ENCODE results near the gene KHK.

The KHK gene

DNA sequence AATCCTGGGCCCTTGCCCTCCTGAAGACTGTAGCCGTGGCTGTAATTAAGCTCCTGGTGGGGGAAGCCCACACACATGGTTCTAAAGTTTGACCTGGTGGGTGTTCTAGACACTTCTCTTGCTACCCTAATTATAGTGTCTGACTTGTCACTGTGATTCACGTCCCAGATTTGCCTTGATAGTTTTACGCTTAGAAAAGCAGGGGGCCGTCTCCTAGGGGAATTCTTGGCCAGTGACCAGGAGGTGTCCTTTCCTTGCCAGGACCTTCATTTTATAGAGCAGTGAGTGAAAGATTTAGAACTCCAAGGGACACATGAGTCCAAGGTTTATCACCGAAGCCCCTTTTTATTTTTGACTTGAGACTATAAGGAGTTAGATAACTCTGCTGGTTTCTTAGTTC is 44.8 kb upstream of the KHK start:
- TF ChIP-seq, protein P1, sequence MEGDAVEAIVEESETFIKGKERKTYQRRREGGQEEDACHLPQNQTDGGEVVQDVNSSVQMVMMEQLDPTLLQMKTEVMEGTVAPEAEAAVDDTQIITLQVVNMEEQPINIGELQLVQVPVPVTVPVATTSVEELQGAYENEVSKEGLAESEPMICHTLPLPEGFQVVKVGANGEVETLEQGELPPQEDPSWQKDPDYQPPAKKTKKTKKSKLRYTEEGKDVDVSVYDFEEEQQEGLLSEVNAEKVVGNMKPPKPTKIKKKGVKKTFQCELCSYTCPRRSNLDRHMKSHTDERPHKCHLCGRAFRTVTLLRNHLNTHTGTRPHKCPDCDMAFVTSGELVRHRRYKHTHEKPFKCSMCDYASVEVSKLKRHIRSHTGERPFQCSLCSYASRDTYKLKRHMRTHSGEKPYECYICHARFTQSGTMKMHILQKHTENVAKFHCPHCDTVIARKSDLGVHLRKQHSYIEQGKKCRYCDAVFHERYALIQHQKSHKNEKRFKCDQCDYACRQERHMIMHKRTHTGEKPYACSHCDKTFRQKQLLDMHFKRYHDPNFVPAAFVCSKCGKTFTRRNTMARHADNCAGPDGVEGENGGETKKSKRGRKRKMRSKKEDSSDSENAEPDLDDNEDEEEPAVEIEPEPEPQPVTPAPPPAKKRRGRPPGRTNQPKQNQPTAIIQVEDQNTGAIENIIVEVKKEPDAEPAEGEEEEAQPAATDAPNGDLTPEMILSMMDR (IDR thresholded peaks at IDR 0.05; ENCODE audit: low read depth, low read length, missing control alignments) = no peak
- H3K4me3 ChIP-seq (replicated peaks; ENCODE audit: low read depth, low read length) = no peak overlapping the region
- no peak for DNase-seq (ENCODE audit: extremely low read depth, low read depth)

DNA sequence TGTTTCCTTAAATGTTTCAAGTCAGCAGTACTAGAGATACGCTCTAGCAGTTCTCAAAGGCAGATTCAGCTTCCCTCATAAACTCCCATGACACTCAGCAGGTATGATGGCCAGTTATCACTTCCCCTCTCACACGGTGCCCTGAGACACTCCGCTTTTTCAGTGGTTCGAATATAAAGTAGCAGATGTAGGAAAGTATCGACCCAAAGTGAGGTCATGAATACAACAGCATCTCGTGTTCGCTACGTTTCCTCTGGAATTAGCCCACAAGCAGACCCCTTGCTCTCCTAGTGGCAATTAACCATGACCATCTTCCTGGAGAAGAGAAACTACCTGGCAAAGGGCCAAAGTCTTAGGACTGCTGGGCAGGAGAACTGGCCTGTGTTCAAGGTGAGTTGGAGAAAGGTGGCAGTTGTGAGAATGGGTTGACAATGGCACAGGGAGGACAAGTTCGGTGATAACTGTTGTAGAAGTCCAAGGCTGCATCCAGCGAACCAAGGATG is 44.4 kb upstream of the KHK start:
- TF ChIP-seq, protein P1 (IDR thresholded peaks at IDR 0.05; ENCODE audit: low read depth, low read length, missing control alignments) = no peak
- no peak overlapping the region for H3K4me3 ChIP-seq (replicated peaks; ENCODE audit: low read depth, low read length)
- DNase-seq (ENCODE audit: extremely low read depth, low read depth) = no peak

DNA sequence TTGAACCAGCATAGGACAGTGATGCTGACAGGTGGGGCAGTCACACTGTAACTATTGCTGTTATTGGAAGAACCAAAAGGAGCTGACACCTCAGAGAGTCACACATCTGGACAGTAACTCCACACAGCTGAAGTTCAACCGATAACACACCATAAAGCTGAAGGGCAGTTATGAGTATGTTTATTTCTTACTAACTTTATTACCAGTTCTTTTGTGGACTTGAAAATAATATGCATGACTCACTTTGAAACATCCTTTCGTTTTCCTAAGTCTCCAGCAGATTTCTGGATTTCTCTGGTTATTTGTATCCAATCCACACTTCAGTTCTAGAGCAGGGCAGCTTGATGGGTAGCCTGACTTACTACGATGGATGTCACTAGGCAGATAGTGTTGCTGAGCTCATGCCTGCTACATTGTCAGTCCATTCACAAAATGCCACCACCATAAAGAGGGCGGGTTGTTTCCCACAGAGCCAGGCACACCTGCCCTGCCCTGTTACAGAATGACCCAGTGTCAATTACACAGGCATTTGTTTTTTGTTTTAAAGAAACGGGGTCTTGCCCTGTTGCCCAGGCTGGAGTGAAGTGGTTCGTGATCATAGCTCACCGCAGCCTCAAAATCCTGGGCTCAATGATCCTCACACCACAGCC is 43.5 kb upstream of the KHK start:
- DNase-seq (ENCODE audit: extremely low read depth, low read depth) = no peak
- no peak overlapping the region for H3K4me3 ChIP-seq (replicated peaks; ENCODE audit: low read depth, low read length)

DNA sequence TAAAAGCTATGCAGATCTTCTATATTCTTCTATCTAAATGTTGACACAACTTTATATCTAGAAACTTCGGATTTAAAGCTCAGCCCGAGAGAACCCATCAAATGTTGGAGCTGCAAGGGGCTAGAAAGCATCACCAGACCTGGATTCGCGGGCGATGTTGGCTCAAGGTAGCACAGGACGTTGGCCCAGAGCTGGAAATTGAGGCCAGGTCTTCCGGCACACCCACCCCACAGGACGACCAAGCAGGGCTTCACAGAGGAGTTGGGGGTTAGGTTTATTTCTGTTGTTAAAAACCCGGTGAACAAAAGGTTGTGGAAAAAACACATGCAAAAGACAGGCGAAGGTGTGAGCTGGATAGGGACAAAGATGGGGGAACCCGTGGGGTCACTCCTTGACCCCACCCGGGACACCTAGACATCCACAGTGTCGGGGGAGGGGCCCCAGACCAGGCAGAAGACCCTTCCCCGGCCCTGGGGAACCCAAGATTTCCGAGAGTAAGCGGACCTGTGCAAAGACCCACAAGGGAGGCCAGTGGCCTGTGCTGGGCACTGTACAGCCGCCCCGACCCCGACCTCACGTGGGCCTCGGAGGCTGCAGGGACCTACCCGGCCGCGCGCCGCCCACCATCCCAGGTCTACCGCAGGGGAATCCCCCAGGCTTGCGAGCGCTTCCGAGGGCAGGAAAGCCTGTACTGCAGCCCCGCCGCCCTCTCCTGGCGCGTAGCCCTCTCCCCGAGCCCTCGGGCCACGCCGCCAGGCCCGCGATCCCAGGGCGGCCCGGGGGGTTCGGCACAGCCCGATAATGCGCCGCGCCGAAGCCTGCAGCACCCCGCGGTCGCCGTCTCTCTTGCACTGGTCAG is 36.9 kb upstream of the KHK start:
- H3K4me3 ChIP-seq (replicated peaks; ENCODE audit: low read depth, low read length) = peak overlapping the region; percentile 63
- TF ChIP-seq, protein P1 (IDR thresholded peaks at IDR 0.05; ENCODE audit: low read depth, low read length, missing control alignments) = no peak
- DNase-seq (ENCODE audit: extremely low read depth, low read depth) = no peak

More for the DNA sequence above, 43.5 kb upstream of the KHK start:
- TF ChIP-seq, protein P1 (IDR thresholded peaks at IDR 0.05; ENCODE audit: low read depth, low read length, missing control alignments) = no peak

DNA sequence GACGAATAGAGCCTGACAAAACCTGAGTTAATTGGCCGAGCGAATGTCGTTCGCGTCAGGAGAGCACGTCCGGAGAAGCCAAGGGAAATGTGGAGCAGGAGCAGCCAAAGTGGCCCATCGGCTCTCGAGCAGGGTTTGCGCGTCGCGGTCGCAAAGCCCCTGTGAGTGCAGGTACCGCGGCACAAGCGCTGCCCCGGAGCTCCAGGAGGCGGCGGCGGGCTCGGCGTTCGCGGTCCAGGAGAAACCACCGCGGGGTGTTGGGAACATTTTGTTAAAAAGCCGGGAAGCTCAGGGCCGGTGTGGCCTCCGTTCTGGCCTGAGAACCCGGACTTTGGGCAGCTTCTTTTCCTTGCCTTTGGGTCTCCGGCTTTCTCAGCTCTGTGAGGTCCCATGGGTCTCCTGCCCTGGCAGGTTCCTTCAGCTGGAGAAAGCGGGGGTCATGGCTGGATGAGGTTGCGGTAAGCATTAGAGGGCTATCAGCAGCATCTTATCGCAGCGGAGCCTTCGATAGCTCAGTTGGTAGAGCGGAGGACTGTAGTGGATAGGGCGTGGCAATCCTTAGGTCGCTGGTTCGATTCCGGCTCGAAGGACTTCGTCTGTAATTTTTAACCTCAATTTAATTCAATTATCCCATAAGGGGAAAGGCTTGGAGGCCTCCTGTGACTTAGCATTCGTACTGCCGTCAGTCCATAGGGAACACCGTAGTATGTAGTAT is 36.1 kb upstream of the KHK start:
- peak overlapping the region; percentile 87 for H3K4me3 ChIP-seq (replicated peaks; ENCODE audit: low read depth, low read length)
- peak; percentile 91 for DNase-seq (ENCODE audit: extremely low read depth, low read depth)
- TF ChIP-seq, protein P1 (IDR thresholded peaks at IDR 0.05; ENCODE audit: low read depth, low read length, missing control alignments) = peak; percentile 33

DNA sequence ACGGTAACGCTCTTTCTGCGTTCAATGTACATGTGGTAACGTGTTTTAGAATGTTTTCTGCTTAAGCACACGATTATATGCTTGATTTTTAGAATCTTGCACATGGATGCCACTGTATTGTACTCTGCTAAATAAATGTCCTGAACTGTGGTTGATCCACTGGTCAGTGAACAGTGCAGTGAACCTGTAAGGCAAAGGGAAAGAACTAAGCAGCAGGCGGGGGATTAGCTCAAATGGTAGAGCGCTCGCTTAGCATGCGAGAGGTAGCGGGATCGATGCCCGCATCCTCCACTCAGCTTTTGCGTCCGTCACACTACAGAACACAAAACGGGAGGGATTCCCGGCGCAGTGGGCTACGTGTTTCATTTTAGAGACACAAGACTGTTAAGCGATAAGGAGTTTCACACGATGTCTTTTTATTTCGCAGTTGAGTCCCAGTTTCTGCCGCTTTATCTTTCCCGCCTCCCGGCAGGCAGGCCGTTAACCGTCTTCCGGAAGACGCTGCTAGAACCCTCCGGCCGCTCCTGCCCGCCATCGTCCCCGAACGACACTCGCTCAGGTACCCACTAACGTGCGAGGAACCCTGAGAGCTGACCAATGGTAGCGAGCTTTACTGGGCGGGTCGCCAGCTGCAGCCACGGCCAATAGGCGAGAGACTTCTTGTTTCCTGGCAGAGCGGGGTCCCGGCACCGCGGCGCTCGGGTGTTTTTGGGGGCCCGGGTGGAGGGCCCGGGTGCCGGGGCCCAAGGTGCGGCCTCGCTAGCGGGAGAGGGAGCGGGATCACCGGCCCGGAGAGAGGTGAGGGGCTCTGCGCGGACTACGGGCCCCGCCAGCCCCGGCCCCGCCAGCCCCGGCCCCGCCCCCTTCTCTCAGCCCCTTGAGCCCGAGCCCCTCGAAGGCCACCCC is 35.3 kb upstream of the KHK start, which contains the start of gene AGBL5:
Gene AGBL5 (plus strand): TSS at position 673 of the 906 bp plus-strand sequence. CDS start 1,291 bp downstream, outside the sequence.
- TF ChIP-seq, protein P1 (IDR thresholded peaks at IDR 0.05; ENCODE audit: low read depth, low read length, missing control alignments) = no peak
- peak; percentile 85 for DNase-seq (ENCODE audit: extremely low read depth, low read depth)
- peak within 1 kb of the TSS; percentile 87 for H3K4me3 ChIP-seq (replicated peaks; ENCODE audit: low read depth, low read length)
